A673 (cell line): ENCODE data around the gene APBB2. TPM values are rescaled to one million over a fixed set of nuclear protein-coding genes. Genes with fewer than 3 reads are reported as not detected.

Experiments
- BruUV-seq: library from RNA; stranded (reverse); fragments of 400-500 nt; replicated peaks from 2 replicates; lab custom pipeline; 2021; lab: Mats Ljungman, UMichigan
- CTCF ChIA-PET: fragments of 300-600 bp; sonication (Branson Sonifier 250); formaldehyde crosslinking; loops from one replicate; lab custom pipeline; 2022; ENCODE audit warnings: antibody characterized with exemption; lab: Charles Lee
- POLR2A ChIA-PET: fragments of 300-600 bp; sonication (Branson Sonifier 250); formaldehyde crosslinking; loops from one replicate; lab custom pipeline; 2022; ENCODE audit warnings: antibody characterized with exemption; ENCODE audit not compliant: low non-redundant PET; lab: Charles Lee
- DNase-seq: peaks from one replicate; pipeline ENCODE4 v3.0.0-alpha.2; 2015; ENCODE audit warnings: low spot score
- H3K27ac ChIP-seq: fragments of 200-600 bp; sonication (generic); 2 replicates; pipeline ENCODE4 v1.5.1; 2016; ENCODE audit warnings: mixed run types, low read depth, mild to moderate bottlenecking, mixed read lengths, antibody characterized with exemption, low read length; ENCODE audit not compliant: poor library complexity, severe bottlenecking
- H3K27me3 ChIP-seq: fragments of 200-600 bp; sonication (generic); replicated peaks from 2 replicates; pipeline ENCODE4 v1.6.1; 2017; ENCODE audit warnings: mixed run types, low read depth, mild to moderate bottlenecking, mixed read lengths, antibody characterized with exemption, low read length; ENCODE audit not compliant: insufficient read depth, poor library complexity
- H3K36me3 ChIP-seq: fragments of 200-600 bp; sonication (generic); 2 replicates; pipeline ENCODE4 v1.6.1; 2016; ENCODE audit warnings: mixed run types, mild to moderate bottlenecking, mixed read lengths, antibody characterized with exemption, low read length; ENCODE audit not compliant: insufficient read depth, poor library complexity, severe bottlenecking
- H3K4me1 ChIP-seq: fragments of 200-600 bp; sonication (generic); 2 replicates; pipeline ENCODE4 v1.6.1; 2017; ENCODE audit warnings: mixed run types, mild to moderate bottlenecking, mixed read lengths, antibody characterized with exemption, low read length; ENCODE audit not compliant: insufficient read depth, poor library complexity, severe bottlenecking
- H3K4me3 ChIP-seq: fragments of 200-600 bp; sonication (generic); 2 replicates; pipeline ENCODE4 v1.5.1; 2016; ENCODE audit warnings: low read depth, mixed run types, mild to moderate bottlenecking, mixed read lengths, low read length; ENCODE audit not compliant: poor library complexity, severe bottlenecking
- H3K9me3 ChIP-seq: fragments of 200-600 bp; sonication (generic); 2 replicates; pipeline ENCODE4 v1.6.1; 2016; ENCODE audit warnings: mixed run types, low read depth, mild to moderate bottlenecking, mixed read lengths, antibody characterized with exemption, low read length; ENCODE audit not compliant: poor library complexity, severe bottlenecking
- EZH2 ChIP-seq: fragments of 200-600 bp; sonication (generic); IDR thresholded peaks from 2 replicates; pipeline ENCODE4 v1.6.1; 2017; ENCODE audit warnings: borderline replicate concordance, low read depth, mild to moderate bottlenecking, mixed read lengths, antibody characterized with exemption, low read length; ENCODE audit not compliant: poor library complexity, severe bottlenecking
- intact Hi-C: fragments of 100-400 bp; cut with micrococcal nuclease; formaldehyde crosslinking; loops from one replicate; pipeline ENCODE4 v1.10.0; 2022; ENCODE audit not compliant: unreplicated experiment
- total RNA-seq: library from RNA; stranded (reverse); gene quantifications from 2 replicates; pipeline ENCODE4 v1.2.3, GENCODE V29; 2021
- TF ChIP-seq, protein P1 (sequence below): fragments of 300-800, 200-600 bp; sonication (generic); conservative IDR thresholded peaks from 2 replicates; pipeline ENCODE4 v1.5.1; 2017; ENCODE audit warnings: low read depth, mild to moderate bottlenecking, antibody characterized with exemption, low read length, moderate library complexity, mixed read lengths

Gene APBB2
- total RNA-seq, 1 experiment from 2014 or later = 10.3 TPM

- no peak overlapping the region for H3K27ac ChIP-seq
- no peak for DNase-seq
- no peaks in the 10 kb centered on the region for H3K36me3 ChIP-seq
- TF ChIP-seq, protein P1, sequence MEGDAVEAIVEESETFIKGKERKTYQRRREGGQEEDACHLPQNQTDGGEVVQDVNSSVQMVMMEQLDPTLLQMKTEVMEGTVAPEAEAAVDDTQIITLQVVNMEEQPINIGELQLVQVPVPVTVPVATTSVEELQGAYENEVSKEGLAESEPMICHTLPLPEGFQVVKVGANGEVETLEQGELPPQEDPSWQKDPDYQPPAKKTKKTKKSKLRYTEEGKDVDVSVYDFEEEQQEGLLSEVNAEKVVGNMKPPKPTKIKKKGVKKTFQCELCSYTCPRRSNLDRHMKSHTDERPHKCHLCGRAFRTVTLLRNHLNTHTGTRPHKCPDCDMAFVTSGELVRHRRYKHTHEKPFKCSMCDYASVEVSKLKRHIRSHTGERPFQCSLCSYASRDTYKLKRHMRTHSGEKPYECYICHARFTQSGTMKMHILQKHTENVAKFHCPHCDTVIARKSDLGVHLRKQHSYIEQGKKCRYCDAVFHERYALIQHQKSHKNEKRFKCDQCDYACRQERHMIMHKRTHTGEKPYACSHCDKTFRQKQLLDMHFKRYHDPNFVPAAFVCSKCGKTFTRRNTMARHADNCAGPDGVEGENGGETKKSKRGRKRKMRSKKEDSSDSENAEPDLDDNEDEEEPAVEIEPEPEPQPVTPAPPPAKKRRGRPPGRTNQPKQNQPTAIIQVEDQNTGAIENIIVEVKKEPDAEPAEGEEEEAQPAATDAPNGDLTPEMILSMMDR = no peak
- no peak for TF ChIP-seq EZH2
- ChIA-PET CTCF (no interaction called here), POLR2A (interaction anchor here (0.7 kb wide), 1 partner anchor 165 kb away, joined by 3 read pairs; no protein-coding TSS in a partner anchor)
- H3K9me3 ChIP-seq = no peaks in the 10 kb centered on the region
- H3K27me3 ChIP-seq = peaks cover 3% of the 10 kb centered on the region
- no TSS peak for BruUV-seq
- H3K4me3 ChIP-seq = no peak overlapping the region
- H3K4me1 ChIP-seq = no peaks in the 10 kb centered on the region
- intact Hi-C loops = no loop called here
Observed at GRCh38 chr4:41102414-41103092, 111.8 kb downstream of the APBB2 start.

DNA sequence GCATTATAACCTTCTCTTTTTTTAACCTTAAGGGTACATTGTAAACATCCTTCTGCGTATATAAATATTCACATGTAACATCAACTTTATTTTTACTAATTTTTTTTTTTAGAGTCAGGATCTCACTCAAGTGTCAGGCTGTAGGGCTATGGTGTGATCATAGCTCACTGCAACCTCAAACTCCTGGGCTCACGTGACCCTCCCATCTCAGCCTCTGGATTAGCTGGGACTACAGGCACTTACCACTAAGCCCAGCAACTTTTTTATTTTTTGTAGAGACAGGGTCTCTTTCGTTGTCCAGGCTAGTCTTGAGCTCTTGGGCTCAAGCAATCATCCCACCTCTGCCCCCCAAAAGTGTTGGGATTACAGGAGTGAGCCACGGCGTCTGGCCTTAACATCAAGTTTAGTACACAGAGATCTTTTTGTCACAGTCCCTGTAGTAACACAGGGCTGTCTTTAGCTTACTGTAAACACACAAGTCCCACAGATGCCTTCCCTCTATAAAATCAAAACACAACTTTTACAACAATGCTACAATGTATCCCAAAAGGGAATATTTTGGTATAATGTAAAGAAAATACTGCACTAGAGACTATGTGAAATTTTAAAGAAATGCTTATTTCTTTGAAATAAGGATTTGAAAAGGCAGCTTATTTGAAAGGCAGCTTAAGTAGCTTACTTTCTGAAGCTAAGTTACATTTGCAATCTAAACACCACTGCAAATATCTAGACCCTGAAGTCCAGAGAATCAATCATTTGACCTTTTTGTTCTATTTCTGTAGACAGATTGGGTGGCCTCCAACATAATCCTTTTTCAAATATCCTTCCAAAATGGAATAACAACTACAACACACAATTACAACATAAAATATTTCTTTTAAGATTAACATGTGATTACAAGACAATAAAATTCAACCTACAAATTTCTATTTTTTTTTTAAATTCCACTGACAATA lies 116.0 kb downstream of the APBB2 start:
- ChIA-PET POLR2A (no interaction called here), CTCF (no interaction called here)
- TF ChIP-seq, protein P1 = no peak
- no peak for TF ChIP-seq EZH2
- Histone ChIP-seq H3K9me3 (no peaks in the 10 kb centered on the region), H3K4me1 (no peaks in the 10 kb centered on the region), H3K27me3 (peaks cover 3% of the 10 kb centered on the region), H3K4me3 (no peak overlapping the region), H3K36me3 (no peaks in the 10 kb centered on the region), H3K27ac (no peak overlapping the region)
- no peak for DNase-seq
- no TSS peak for BruUV-seq
- intact Hi-C loops = no loop called here

DNA sequence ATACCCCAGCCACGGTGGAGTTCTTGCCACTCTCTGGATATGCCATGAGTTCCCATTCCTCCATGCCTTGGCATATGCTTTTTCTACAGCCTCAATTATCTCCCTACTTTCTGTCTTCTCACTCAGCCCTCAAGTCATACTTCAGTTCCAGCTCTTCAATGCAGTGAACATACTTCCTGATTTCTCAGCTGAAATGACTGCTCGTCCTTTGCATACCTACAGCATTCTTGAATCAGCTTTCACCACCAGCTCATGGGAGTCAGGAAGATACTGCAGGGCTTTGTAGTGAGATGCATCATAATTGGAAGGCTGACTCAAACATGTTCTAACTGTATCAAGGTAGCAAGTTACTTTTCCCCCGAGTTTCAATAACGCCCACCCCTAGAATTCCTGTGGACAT lies 118.4 kb downstream of the APBB2 start:
- H3K27ac ChIP-seq = no peak overlapping the region
- intact Hi-C loops = no loop called here
- ChIA-PET POLR2A (no interaction called here), CTCF (no interaction called here)
- H3K36me3 ChIP-seq = no peaks in the 10 kb centered on the region
- H3K4me3 ChIP-seq = no peak overlapping the region
- H3K27me3 ChIP-seq = peaks cover 3% of the 10 kb centered on the region
- no TSS peak for BruUV-seq
- no peaks in the 10 kb centered on the region for H3K4me1 ChIP-seq
- DNase-seq = no peak
- no peaks in the 10 kb centered on the region for H3K9me3 ChIP-seq
- no peak for TF ChIP-seq EZH2
